BJ (cell line): ENCODE data around the gene AOPEP. TPM values are rescaled to one million over a fixed set of nuclear protein-coding genes. Genes with fewer than 3 reads are reported as not detected.

Experiments
- CTCF ChIA-PET: fragments of 350-600 bp; formaldehyde crosslinking; extraction: SDS; loops from one replicate; lab custom pipeline; 2021; ENCODE audit warnings: antibody characterized with exemption, inconsistent platforms; lab: Yijun Ruan, JAX
- POLR2A ChIA-PET: fragments of 300-600 bp; sonication (Branson Sonifier 250); formaldehyde crosslinking; extraction: SDS; loops from one replicate; lab custom pipeline; 2021; ENCODE audit warnings: antibody characterized with exemption; lab: Charles Lee
- DNase-seq: peaks from one replicate; pipeline ENCODE4 v3.0.0-alpha.2; 2011; ENCODE audit warnings: low read depth
- H3K27me3 ChIP-seq: 2 replicates; pipeline ENCODE4 v1.6.0; 2011; ENCODE audit warnings: low read length; ENCODE audit not compliant: control insufficient read depth, insufficient read depth
- H3K36me3 ChIP-seq: 2 replicates; pipeline ENCODE4 v1.5.1; 2011; ENCODE audit warnings: low read length; ENCODE audit not compliant: control insufficient read depth, insufficient read depth
- H3K4me3 ChIP-seq: 2 replicates; pipeline ENCODE4 v1.5.1; 2011; ENCODE audit warnings: low read depth, mild to moderate bottlenecking, control low read depth, low read length
- polyA plus RNA-seq: library from polyadenylated mRNA; depleted of rRNA; stranded (reverse); fragments of >200 nt; gene quantifications from 2 replicates; pipeline ENCODE4 v1.2.3, GENCODE V29; 2011
- TF ChIP-seq, protein P1 (sequence below): IDR thresholded peaks from 2 replicates; pipeline ENCODE4 v1.5.1; 2011; ENCODE audit warnings: low read depth, mild to moderate bottlenecking, control low read depth, inconsistent platforms, low read length, moderate library complexity; ENCODE audit not compliant: insufficient read depth

AOPEP gene
- polyA plus RNA-seq, 1 experiment = 52.1 TPM

DNA sequence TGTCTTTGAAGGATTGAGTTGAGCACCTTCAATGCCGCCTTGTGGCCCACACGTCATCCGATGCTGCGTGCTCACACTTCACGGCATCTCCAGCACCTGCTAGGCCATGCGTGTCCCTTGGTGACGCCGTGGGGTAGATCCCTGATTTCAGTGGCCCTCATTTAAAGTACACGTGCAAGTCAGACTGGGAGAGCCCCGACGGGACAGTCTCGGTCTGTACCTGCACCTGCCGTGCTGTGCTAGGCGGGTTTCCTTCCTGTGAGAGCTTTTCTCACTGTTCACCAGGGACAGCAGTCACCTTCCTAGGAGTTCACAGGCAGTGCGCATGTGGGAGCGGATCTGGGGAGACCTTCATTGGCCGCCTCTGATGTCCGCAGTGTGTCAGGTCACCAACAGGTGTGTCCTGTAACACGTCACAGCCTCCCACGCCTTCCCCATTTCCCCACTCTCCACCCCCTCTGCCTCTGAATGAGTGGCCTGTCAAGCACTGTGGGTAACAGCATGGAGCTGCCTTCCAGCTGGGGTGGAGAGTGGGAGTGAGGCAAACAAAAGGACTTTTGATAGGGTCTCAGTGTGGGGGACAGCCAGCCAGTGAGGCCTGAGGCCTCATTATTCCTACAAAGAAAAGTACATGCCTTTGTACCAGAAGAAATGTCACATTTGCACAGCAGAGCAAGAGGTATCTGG lies 354.6 kb downstream of the AOPEP start:
- Histone ChIP-seq H3K36me3 (peaks cover 45% of the 10 kb centered on the region), H3K27me3 (no peaks in the 10 kb centered on the region), H3K4me3 (no peak overlapping the region)
- ChIA-PET POLR2A (no interaction called here), CTCF (interaction anchor here (0.7 to 1.6 kb wide), 2 partner anchors 9 to 46 kb away, joined by 3 to 5 read pairs; no protein-coding TSS in a partner anchor)
- DNase-seq = no peak
- TF ChIP-seq, protein P1, sequence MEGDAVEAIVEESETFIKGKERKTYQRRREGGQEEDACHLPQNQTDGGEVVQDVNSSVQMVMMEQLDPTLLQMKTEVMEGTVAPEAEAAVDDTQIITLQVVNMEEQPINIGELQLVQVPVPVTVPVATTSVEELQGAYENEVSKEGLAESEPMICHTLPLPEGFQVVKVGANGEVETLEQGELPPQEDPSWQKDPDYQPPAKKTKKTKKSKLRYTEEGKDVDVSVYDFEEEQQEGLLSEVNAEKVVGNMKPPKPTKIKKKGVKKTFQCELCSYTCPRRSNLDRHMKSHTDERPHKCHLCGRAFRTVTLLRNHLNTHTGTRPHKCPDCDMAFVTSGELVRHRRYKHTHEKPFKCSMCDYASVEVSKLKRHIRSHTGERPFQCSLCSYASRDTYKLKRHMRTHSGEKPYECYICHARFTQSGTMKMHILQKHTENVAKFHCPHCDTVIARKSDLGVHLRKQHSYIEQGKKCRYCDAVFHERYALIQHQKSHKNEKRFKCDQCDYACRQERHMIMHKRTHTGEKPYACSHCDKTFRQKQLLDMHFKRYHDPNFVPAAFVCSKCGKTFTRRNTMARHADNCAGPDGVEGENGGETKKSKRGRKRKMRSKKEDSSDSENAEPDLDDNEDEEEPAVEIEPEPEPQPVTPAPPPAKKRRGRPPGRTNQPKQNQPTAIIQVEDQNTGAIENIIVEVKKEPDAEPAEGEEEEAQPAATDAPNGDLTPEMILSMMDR = no peak

DNA sequence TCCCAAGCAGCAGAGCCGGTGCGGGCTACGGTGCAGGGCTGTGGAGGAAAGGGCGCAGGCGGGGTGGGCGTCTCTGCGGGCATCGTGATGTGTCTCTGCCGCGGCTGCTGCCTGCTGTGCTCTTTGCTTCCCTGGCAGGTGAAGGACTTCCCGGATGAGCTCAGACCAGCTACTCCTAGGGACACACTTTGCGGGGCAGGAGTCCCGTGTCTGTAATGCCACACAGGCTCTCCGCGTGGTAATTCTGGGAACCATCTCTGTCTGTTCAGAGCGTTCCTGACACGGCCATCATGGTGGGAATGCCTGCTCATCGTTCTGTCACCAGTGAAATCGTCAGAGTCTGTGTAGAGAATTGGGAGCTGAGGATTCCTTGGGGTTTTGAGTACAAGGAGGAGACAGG lies 355.5 kb downstream of the AOPEP start:
- no peak overlapping the region for H3K4me3 ChIP-seq
- no peaks in the 10 kb centered on the region for H3K27me3 ChIP-seq
- H3K36me3 ChIP-seq = peaks cover 50% of the 10 kb centered on the region
- DNase-seq = no peak
- TF ChIP-seq, protein P1 = no peak
- ChIA-PET CTCF (interaction anchor here (1.6 kb wide), 1 partner anchor 45 kb away, joined by 5 read pairs; no protein-coding TSS in a partner anchor), POLR2A (no interaction called here)

DNA sequence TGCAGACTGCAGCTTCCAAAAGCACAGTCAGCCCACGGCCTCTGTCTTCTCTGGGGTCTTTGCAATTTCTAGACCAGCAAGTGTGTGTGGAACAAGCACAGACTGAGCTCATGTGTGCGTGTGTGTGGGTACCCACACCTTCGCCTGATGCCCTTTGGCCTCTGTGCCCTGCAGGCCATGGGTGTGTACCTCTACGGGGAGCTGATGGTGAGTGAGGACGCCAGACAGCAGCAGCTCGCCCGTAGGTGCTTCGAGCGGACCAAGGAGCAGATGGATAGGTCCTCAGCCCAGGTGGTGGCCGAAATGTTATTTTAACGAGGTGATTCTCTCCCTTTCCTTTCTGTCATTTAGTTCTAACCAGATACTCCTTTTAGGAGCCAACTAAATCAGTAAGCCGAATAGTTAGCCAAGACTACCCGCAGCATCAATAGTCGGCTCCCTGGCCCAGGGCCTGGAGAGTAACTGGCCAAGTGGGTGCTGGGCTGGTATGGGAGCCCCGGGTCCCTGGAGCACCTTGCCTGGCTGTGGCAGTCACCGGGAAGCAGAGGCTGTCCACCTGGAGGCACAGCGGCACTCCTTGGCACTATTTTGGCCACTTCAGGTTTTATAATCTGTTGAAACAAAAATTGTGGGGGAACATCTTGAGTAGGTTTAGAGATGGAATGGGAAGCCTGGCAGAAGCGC lies 356.0 kb downstream of the AOPEP start:
- no peak for DNase-seq
- Histone ChIP-seq H3K36me3 (peaks cover 46% of the 10 kb centered on the region), H3K4me3 (no peak overlapping the region), H3K27me3 (no peaks in the 10 kb centered on the region)
- TF ChIP-seq, protein P1 = no peak
- ChIA-PET POLR2A (no interaction called here), CTCF (interaction anchor here (1.6 kb wide), 1 partner anchor 45 kb away, joined by 5 read pairs; no protein-coding TSS in a partner anchor)

DNA sequence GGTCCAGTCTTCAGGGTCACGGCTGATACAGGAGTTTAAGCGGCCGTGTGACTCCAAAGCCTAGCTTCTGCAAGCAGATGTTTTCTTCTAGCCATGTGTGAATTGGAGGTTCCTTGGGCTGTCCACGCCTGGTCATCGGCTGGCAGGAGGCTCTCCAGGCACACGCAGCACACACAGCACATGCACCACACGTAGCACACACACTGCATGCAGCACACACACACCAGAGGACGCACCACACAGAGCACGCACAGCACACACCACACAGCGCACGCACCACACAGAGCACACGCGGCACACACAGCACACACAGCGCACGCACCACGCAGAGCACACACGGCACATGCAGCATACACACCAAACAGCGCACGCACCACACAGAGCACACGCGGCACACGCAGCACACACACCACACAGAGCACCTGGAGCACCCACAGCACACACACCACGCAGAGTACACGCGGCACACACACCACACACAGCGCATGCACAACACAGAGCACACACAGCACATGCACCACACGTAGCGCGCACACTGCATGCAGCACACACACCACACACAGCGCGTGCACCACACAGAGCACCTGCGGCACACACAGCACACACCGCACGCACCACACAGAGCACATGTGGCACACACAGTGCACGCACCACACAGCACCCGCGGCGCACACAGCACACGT lies 356.7 kb downstream of the AOPEP start:
- no peak for DNase-seq
- no peak overlapping the region for H3K4me3 ChIP-seq
- POLR2A ChIA-PET = no interaction called here
- TF ChIP-seq, protein P1 = no peak
- H3K36me3 ChIP-seq = peaks cover 50% of the 10 kb centered on the region
- CTCF ChIA-PET = no interaction called here
- no peaks in the 10 kb centered on the region for H3K27me3 ChIP-seq
